HL-60 (cell line): ENCODE data around the gene TRIM54.

Source experiments
- CTCF ChIP-seq: IDR thresholded peaks from one replicate; pipeline ENCODE4 v1.5.1; 2011; ENCODE audit warnings: low read length, control low read depth, inconsistent platforms; ENCODE audit not compliant: insufficient read depth
- GABPA ChIP-seq: IDR thresholded peaks from 2 replicates; pipeline ENCODE4 v1.6.1; 2012; ENCODE audit warnings: low read depth
- POLR2AphosphoS5 ChIP-seq: IDR thresholded peaks from 2 replicates; pipeline ENCODE4 v1.6.1; 2012; ENCODE audit warnings: low read depth
- REST ChIP-seq: IDR thresholded peaks from 2 replicates; pipeline ENCODE4 v1.6.1; 2012; ENCODE audit warnings: low read depth; ENCODE audit not compliant: insufficient replicate concordance
- SPI1 ChIP-seq: IDR thresholded peaks from 2 replicates; pipeline ENCODE4 v1.6.1; 2012; ENCODE audit warnings: low read depth, mild to moderate bottlenecking, borderline replicate concordance

GRCh38 chr2:27242614-27242951, 39.6 kb upstream of the TRIM54 start:
- TF ChIP-seq REST (no peak), CTCF (no peak), SPI1 (no peak), POLR2AphosphoS5 (no peak), GABPA (no peak)
